Tibial nerve (tissue), 4 donors: ENCODE results near the gene RPL28.

ENCODE experiments used
- CTCF ChIP-seq, 5 experiments: fragments of 200-600 bp in 3 of 5; fragments of 450-650 bp in 2 of 5; sonication (generic) in 3 of 5; IDR thresholded peaks; one replicate each; pipeline ENCODE4 v1.5.1; 2016 to 2019; ENCODE audit warnings: antibody characterized with exemption in 5 of 5, mild to moderate bottlenecking in 3 of 5, moderate library complexity in 2 of 5
- EP300 ChIP-seq, 2 donors: sonication (generic); formaldehyde crosslinking; IDR thresholded peaks; one replicate each; pipeline ENCODE4 v1.6.1; 2017; ENCODE audit warnings: antibody characterized with exemption in 2 of 2, mild to moderate bottlenecking in 1 of 2
- POLR2A ChIP-seq, 2 donors: fragments of 450-650 bp; IDR thresholded peaks; one replicate each; pipeline ENCODE4 v1.6.1; 2017; ENCODE audit warnings: antibody characterized with exemption in 2 of 2, mild to moderate bottlenecking in 2 of 2, moderate library complexity in 2 of 2

GRCh38 chr19:55436847-55437246 lies 51.1 kb downstream of the RPL28 start:
- TF ChIP-seq CTCF (IDR thresholded peaks at IDR 0.05) (no peak), POLR2A (IDR thresholded peaks at IDR 0.05) (no peak), EP300 (IDR thresholded peaks at IDR 0.05) (no peak)
